Endothelial cell of umbilical vein (primary cell): ENCODE data around the gene ZNF23. TPM values are rescaled to one million over a fixed set of nuclear protein-coding genes. Genes with fewer than 3 reads are reported as not detected.
A peak's percentile ranks its signal among the peaks of the same experiment; 100 is the strongest.

Experiments
- BruUV-seq: library from RNA; stranded (reverse); fragments of 400-500 nt; replicated peaks from 2 replicates; lab custom pipeline; 2021; lab: Mats Ljungman, UMichigan
- CTCF ChIA-PET: fragments of 300-600, 350-600 bp; sonication (Branson Sonifier 250); formaldehyde crosslinking; loops from one replicate; lab custom pipeline; 2021; ENCODE audit warnings: antibody characterized with exemption, inconsistent platforms; lab: Charles Lee
- POLR2A ChIA-PET: fragments of 300-600, 350-600 bp; sonication (Branson Sonifier 250); formaldehyde crosslinking; loops from one replicate; lab custom pipeline; 2021; ENCODE audit warnings: antibody characterized with exemption, inconsistent platforms; lab: Charles Lee
- DNase-seq: peaks from one replicate; pipeline ENCODE4 v3.0.0-alpha.2; 2011; ENCODE audit warnings: low read depth, low spot score
- FAIRE-seq: peaks from 2 replicates; lab custom pipeline; 2011; peaks lifted over from hg19 to GRCh38; lab: Jason Lieb, UNC
- H2AFZ ChIP-seq: 2 replicates; pipeline ENCODE4 v1.6.0; 2012; ENCODE audit warnings: low read depth, low read length, control low read depth, inconsistent platforms
- H3K27ac ChIP-seq: 2 replicates; pipeline ENCODE4 v1.5.1; 2011; ENCODE audit warnings: low read depth, mild to moderate bottlenecking, control low read depth, low read length, moderate library complexity; ENCODE audit not compliant: insufficient read depth
- H3K27me3 ChIP-seq, 2 experiments: 2 replicates each; pipeline versions ENCODE4 v1.6.0 to v1.6.1; 2011; ENCODE audit warnings: low read length in 2 of 2, mixed read lengths in 1 of 2; ENCODE audit not compliant: control insufficient read depth in 2 of 2, insufficient read depth in 2 of 2
- H3K36me3 ChIP-seq, 2 experiments: 2 replicates in 1 of 2; 3 replicates in 1 of 2; pipeline ENCODE4 v1.5.1; 2011; ENCODE audit warnings: low read length in 2 of 2, mild to moderate bottlenecking in 1 of 2, moderate library complexity in 1 of 2; ENCODE audit not compliant: control insufficient read depth in 2 of 2, insufficient read depth in 2 of 2; ENCODE audit errors: extremely low read depth in 1 of 2
- H3K4me1 ChIP-seq: 3 replicates; pipeline ENCODE4 v1.5.1; 2011; ENCODE audit warnings: mild to moderate bottlenecking, low read length; ENCODE audit not compliant: control insufficient read depth, insufficient read depth; ENCODE audit errors: extremely low read depth
- H3K4me2 ChIP-seq: 2 replicates; pipeline ENCODE4 v1.6.1; 2011; ENCODE audit warnings: low read length, control low read depth, mixed read lengths; ENCODE audit not compliant: insufficient read depth
- H3K4me3 ChIP-seq, 3 experiments: fragments of 200-600 bp in 1 of 3; sonication (generic), shearing (Covaris generic) in 1 of 3; replicated peaks in 1 of 3; 2 replicates each; pipeline ENCODE4 v1.5.1; 2011 to 2016; ENCODE audit warnings: control low read depth in 3 of 3, low read length in 3 of 3, mild to moderate bottlenecking in 2 of 3, inconsistent platforms in 1 of 3, low read depth in 1 of 3, moderate library complexity in 1 of 3; ENCODE audit not compliant: insufficient read depth in 1 of 3
- H3K79me2 ChIP-seq: 2 replicates; pipeline ENCODE4 v1.6.0; 2012; ENCODE audit warnings: low read length, inconsistent platforms; ENCODE audit not compliant: control insufficient read depth, insufficient read depth
- H3K9ac ChIP-seq: replicated peaks from 2 replicates; pipeline ENCODE3; 2011; ENCODE audit warnings: low read length, control low read depth; ENCODE audit not compliant: insufficient read depth; ENCODE audit errors: extremely low read depth
- H3K9me1 ChIP-seq: replicated peaks from 3 replicates; pipeline ENCODE4 v1.6.0; 2011; ENCODE audit warnings: mild to moderate bottlenecking, low read length; ENCODE audit not compliant: control insufficient read depth, insufficient read depth; ENCODE audit errors: extremely low read depth
- H3K9me3 ChIP-seq: replicated peaks from 2 replicates; pipeline ENCODE4 v1.5.1; 2012; ENCODE audit warnings: low read length, inconsistent platforms; ENCODE audit not compliant: control insufficient read depth, insufficient read depth
- H4K20me1 ChIP-seq: replicated peaks from 2 replicates; pipeline ENCODE3; 2011; ENCODE audit warnings: mild to moderate bottlenecking, low read length; ENCODE audit not compliant: control insufficient read depth, insufficient read depth; ENCODE audit errors: extremely low read depth
- EZH2 ChIP-seq: IDR thresholded peaks from 2 replicates; pipeline ENCODE4 v1.6.1; 2012; ENCODE audit warnings: borderline replicate concordance, low read depth, mild to moderate bottlenecking, moderate library complexity, low read length, inconsistent platforms; ENCODE audit not compliant: severe bottlenecking
- FOS ChIP-seq: IDR thresholded peaks from 2 replicates; pipeline ENCODE4 v1.6.1; 2011; ENCODE audit warnings: mild to moderate bottlenecking, low read length, moderate library complexity, borderline replicate concordance; ENCODE audit not compliant: insufficient read depth
- GATA2 ChIP-seq: IDR thresholded peaks from 2 replicates; pipeline ENCODE4 v1.7.0; 2011; ENCODE audit warnings: low read depth, mild to moderate bottlenecking, moderate library complexity, mixed read lengths, low read length; ENCODE audit not compliant: insufficient read length, insufficient read depth
- MYC ChIP-seq: IDR thresholded peaks from one replicate; pipeline ENCODE4 v1.6.1; 2011; ENCODE audit warnings: mild to moderate bottlenecking, low read depth, low read length
- POLR2AphosphoS5 ChIP-seq: IDR thresholded peaks from 2 replicates; pipeline ENCODE4 v1.6.1; 2012; ENCODE audit warnings: low read depth, mild to moderate bottlenecking, control low read depth, low read length, moderate library complexity; ENCODE audit not compliant: insufficient read depth
- dilution Hi-C: fragments of 300-500 bp; cut with MboI; formaldehyde crosslinking; loops from one replicate; pipeline ENCODE4 v1.15.0; 2019; ENCODE audit warnings: low sequenced_read_pairs; ENCODE audit not compliant: extremely low pct_ligation_motif_present
- intact Hi-C: fragments of 100-400 bp; cut with micrococcal nuclease; formaldehyde crosslinking; loops from one replicate; pipeline ENCODE4 v1.10.0; 2022
- polyA plus RNA-seq, 4 experiments: library from polyadenylated mRNA; depleted of rRNA in 3 of 4; stranded (reverse) in 3 of 4; unstranded in 1 of 4; fragments of >200 nt; gene quantifications; 2 replicates each; pipeline versions ENCODE4 v1.2.1 to v1.2.3, GENCODE V29; 2011 to 2012; ENCODE audit warnings: missing spikeins in 1 of 4
- total RNA-seq: library from RNA; stranded (reverse); gene quantifications from 2 replicates; pipeline ENCODE4 v1.2.3, GENCODE V29; 2021
- TF ChIP-seq, protein P1 (sequence below), 2 donors: IDR thresholded peaks; 1 replicate in 1 of 2; 2 replicates in 1 of 2; pipeline ENCODE4 v1.5.1; 2011; ENCODE audit warnings: low read length in 2 of 2, mild to moderate bottlenecking in 2 of 2, moderate library complexity in 2 of 2, control low read depth in 1 of 2, inconsistent platforms in 1 of 2, low read depth in 1 of 2; ENCODE audit not compliant: insufficient read depth in 1 of 2; ENCODE audit errors: extremely low read depth in 1 of 2

The ZNF23 gene
- total and polyA plus RNA-seq, 2 donors (not counting 3 experiments of a cell fraction or from before 2014, with no cell fraction given) = 2.1 to 6.4 TPM

DNA sequence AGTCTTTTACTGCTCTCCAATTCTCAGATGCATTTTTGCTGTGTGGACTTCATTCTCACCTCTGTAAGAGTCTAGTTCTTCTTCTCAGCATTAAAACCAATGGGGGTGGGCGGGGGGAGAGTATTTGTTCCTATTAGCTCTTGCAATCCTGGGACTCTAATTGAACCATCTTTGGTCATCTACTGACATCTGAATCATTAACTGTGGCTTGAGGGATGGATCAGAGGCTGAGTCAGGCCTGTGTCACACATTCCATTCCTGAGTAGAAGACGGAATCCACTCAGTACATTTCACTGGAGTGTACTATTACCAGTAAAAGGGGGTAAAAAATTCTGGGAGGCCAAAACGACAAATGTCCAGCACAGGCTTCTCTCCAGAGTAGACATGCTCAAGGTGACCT lies 12.8 kb upstream of the ZNF23 start:
- H3K4me2 ChIP-seq = no peak overlapping the region
- H3K9ac ChIP-seq = no peak overlapping the region
- CTCF ChIA-PET = no interaction called here
- no peaks in the 10 kb centered on the region for H3K9me3 ChIP-seq
- FAIRE-seq = no peak
- H3K4me1 ChIP-seq = no peaks in the 10 kb centered on the region
- no peaks in the 10 kb centered on the region for H3K36me3 ChIP-seq
- intact Hi-C loops (no loop called here), dilution Hi-C loops (no loop called here)
- TF ChIP-seq, protein P1, sequence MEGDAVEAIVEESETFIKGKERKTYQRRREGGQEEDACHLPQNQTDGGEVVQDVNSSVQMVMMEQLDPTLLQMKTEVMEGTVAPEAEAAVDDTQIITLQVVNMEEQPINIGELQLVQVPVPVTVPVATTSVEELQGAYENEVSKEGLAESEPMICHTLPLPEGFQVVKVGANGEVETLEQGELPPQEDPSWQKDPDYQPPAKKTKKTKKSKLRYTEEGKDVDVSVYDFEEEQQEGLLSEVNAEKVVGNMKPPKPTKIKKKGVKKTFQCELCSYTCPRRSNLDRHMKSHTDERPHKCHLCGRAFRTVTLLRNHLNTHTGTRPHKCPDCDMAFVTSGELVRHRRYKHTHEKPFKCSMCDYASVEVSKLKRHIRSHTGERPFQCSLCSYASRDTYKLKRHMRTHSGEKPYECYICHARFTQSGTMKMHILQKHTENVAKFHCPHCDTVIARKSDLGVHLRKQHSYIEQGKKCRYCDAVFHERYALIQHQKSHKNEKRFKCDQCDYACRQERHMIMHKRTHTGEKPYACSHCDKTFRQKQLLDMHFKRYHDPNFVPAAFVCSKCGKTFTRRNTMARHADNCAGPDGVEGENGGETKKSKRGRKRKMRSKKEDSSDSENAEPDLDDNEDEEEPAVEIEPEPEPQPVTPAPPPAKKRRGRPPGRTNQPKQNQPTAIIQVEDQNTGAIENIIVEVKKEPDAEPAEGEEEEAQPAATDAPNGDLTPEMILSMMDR (IDR thresholded peaks at IDR 0.05; ENCODE audit: extremely low read depth in 1 of 2, insufficient read depth in 1 of 2, low read depth in 1 of 2, low read length in 2 of 2) = no peak
- TF ChIP-seq GATA2 (no peak), POLR2AphosphoS5 (no peak), MYC (no peak), EZH2 (no peak), FOS (peak; percentile 72)
- BruUV-seq = no TSS peak
- no peaks in the 10 kb centered on the region for H3K79me2 ChIP-seq
- H3K4me3 ChIP-seq = no peak overlapping the region
- DNase-seq = no peak
- H3K9me1 ChIP-seq = no peaks in the 10 kb centered on the region
- H2AFZ ChIP-seq = no peak overlapping the region
- POLR2A ChIA-PET = no interaction called here
- H3K27ac ChIP-seq = no peak overlapping the region
- no peaks in the 10 kb centered on the region for H4K20me1 ChIP-seq
- H3K27me3 ChIP-seq = no peaks in the 10 kb centered on the region
